IPS DF 6.9 (cell line): ENCODE results near the gene SLC26A5.
"Not testable (repeated sequence)": the region's sequence is repeated elsewhere in the genome, so short reads cannot be mapped to it uniquely, and the experiment has no call there.

Source experiments
- DNase-seq: peaks from one replicate; pipeline ENCODE4 v3.0.0-alpha.2; 2013; ENCODE audit warnings: low read depth, low spot score
- H3K27ac ChIP-seq: one replicate; pipeline ENCODE4 v1.5.1; 2013; ENCODE audit warnings: low read length, control low read depth
- H3K27me3 ChIP-seq: 2 replicates; pipeline ENCODE4 v1.6.1; 2013; ENCODE audit warnings: mild to moderate bottlenecking, low read length; ENCODE audit not compliant: control insufficient read depth, insufficient read depth
- H3K36me3 ChIP-seq: 2 replicates; pipeline ENCODE4 v1.6.1; 2013; ENCODE audit warnings: low read length; ENCODE audit not compliant: control insufficient read depth, insufficient read depth
- H3K4me1 ChIP-seq: 2 replicates; pipeline ENCODE4 v1.6.1; 2013; ENCODE audit warnings: low read length; ENCODE audit not compliant: control insufficient read depth, insufficient read depth
- H3K4me3 ChIP-seq: 2 replicates; pipeline ENCODE4 v1.5.1; 2013; ENCODE audit warnings: mild to moderate bottlenecking, low read length
- H3K9me3 ChIP-seq: 2 replicates; pipeline ENCODE4 v1.6.1; 2013; ENCODE audit warnings: low read length, inconsistent platforms; ENCODE audit not compliant: control insufficient read depth, insufficient read depth
- WGBS: extraction: QIAGEN DNeasy Blood & Tissue Kit; methylation state at CpG from one replicate; pipeline ENCODE4 v1.1.7; 2013; ENCODE audit warnings: mixed read lengths, missing lambda C conversion rate; ENCODE audit not compliant: insufficient read length, insufficient coverage; 5-methylcytosine and 5-hydroxymethylcytosine counted together

SLC26A5 gene

GRCh38 chr7:103405789-103406613 is 40.0 kb downstream of the SLC26A5 start:
- WGBS = no CpG with 5 or more reads among the region's 7 CpGs
- H3K36me3 ChIP-seq, H3K27me3 ChIP-seq, H3K4me1 ChIP-seq, DNase-seq, H3K4me3 ChIP-seq, H3K9me3 ChIP-seq, H3K27ac ChIP-seq: not testable (repeated sequence)

- not testable (repeated sequence) for DNase-seq
Observed at GRCh38 chr7:103399687-103400086, 46.3 kb downstream of the SLC26A5 start.

GRCh38 chr7:103398483-103399127 is 47.4 kb downstream of the SLC26A5 start:
- Histone ChIP-seq H3K4me3 (no peak overlapping the region), H3K36me3 (no peaks in the 10 kb centered on the region), H3K9me3 (no peaks in the 10 kb centered on the region), H3K27ac (no peak overlapping the region), H3K27me3 (no peaks in the 10 kb centered on the region), H3K4me1 (no peaks in the 10 kb centered on the region)
- WGBS = no CpG with 5 or more reads among the region's 2 CpGs
- DNase-seq = no peak

More at GRCh38 chr7:103399687-103400086, 46.3 kb downstream of the SLC26A5 start:
- H3K9me3 ChIP-seq, H3K27ac ChIP-seq, H3K4me1 ChIP-seq, H3K4me3 ChIP-seq, H3K36me3 ChIP-seq, H3K27me3 ChIP-seq: not testable (repeated sequence)

DNA sequence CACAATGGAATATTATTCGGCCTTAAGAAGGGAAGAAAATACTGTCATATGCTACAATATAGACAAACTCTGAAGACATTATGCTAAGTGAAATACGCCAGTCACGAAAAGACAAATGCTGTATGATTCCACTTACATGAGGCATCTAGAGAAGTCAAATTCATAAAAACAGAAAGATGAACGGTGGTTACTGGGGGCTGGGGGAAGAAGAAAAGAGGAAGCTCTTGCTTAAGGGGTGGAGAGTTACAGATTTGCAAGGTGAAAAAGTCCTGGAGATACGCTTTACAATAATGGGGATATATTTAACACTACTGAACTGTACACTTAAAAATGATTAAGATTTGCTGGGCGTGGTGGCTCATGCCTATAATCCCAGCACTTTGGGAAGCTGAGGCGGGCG is 49.5 kb downstream of the SLC26A5 start:
- no peak for DNase-seq

GRCh38 chr7:103395071-103395470 is 50.9 kb downstream of the SLC26A5 start:
- no peaks in the 10 kb centered on the region for H3K36me3 ChIP-seq
- no peaks in the 10 kb centered on the region for H3K4me1 ChIP-seq
- no CpG with 5 or more reads among the region's 1 CpG for WGBS
- H3K9me3 ChIP-seq = no peaks in the 10 kb centered on the region
- H3K27ac ChIP-seq = no peak overlapping the region
- no peak for DNase-seq
- no peaks in the 10 kb centered on the region for H3K27me3 ChIP-seq
- H3K4me3 ChIP-seq = no peak overlapping the region

More for the DNA sequence above, 49.5 kb downstream of the SLC26A5 start:
- no peaks in the 10 kb centered on the region for H3K36me3 ChIP-seq
- H3K27ac ChIP-seq = no peak overlapping the region
- no CpG with 5 or more reads among the region's 8 CpGs for WGBS
- no peaks in the 10 kb centered on the region for H3K9me3 ChIP-seq
- H3K4me3 ChIP-seq = no peak overlapping the region
- no peaks in the 10 kb centered on the region for H3K27me3 ChIP-seq
- no peaks in the 10 kb centered on the region for H3K4me1 ChIP-seq

DNA sequence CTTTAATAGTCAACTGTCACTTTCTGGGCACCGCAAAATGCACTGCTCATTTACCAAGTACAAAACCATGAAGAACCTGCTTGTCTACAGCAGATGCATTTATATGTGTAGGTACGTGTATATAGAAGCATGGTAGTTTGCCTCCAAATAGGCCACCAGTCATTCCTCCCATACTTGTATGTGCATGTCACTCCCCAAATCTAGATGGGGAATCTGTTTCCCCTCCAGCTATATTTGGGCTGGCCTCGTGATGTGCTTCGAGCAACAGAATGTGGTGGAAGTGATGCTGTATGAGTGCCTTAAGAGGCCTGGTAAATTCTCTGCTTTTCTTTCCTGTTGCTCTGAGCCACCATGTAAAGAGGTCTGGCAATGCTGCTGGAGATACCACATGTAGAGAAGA is 51.4 kb downstream of the SLC26A5 start:
- H3K27ac ChIP-seq = no peak overlapping the region
- no peak overlapping the region for H3K4me3 ChIP-seq
- DNase-seq = no peak
- no CpG with 5 or more reads among the region's 4 CpGs for WGBS
- no peaks in the 10 kb centered on the region for H3K36me3 ChIP-seq
- no peaks in the 10 kb centered on the region for H3K27me3 ChIP-seq
- no peaks in the 10 kb centered on the region for H3K4me1 ChIP-seq
- H3K9me3 ChIP-seq = no peaks in the 10 kb centered on the region

- no peak overlapping the region for H3K4me3 ChIP-seq
- H3K4me1 ChIP-seq = no peaks in the 10 kb centered on the region
- no peaks in the 10 kb centered on the region for H3K36me3 ChIP-seq
- no peak overlapping the region for H3K27ac ChIP-seq
- H3K9me3 ChIP-seq = no peaks in the 10 kb centered on the region
- no peak for DNase-seq
- H3K27me3 ChIP-seq = no peaks in the 10 kb centered on the region
- no CpG with 5 or more reads among the region's 2 CpGs for WGBS
Observed at GRCh38 chr7:103391976-103392375, 54.0 kb downstream of the SLC26A5 start.

DNA sequence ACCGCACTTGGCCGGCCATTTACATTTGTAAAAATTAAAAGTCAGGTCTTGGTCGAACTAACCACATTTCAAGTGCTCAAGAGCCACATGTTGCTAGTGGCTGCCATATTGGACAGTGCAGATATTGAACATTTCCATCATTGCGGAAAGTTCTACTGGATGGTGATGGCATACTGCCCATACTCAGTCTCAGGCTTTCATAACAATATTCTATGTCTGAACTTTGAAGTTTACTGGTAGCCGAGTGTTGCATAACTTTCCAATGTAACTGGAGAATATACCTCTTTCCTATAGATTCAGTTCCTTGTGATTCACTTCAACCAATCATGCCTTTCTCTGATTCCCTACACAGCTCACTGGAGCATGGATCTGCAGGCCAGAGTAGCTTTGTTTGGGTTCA is 54.9 kb downstream of the SLC26A5 start:
- no peak for DNase-seq
- no CpG with 5 or more reads among the region's 5 CpGs for WGBS
- Histone ChIP-seq H3K4me1 (no peaks in the 10 kb centered on the region), H3K27ac (no peak overlapping the region), H3K4me3 (no peak overlapping the region), H3K9me3 (no peaks in the 10 kb centered on the region), H3K27me3 (no peaks in the 10 kb centered on the region), H3K36me3 (no peaks in the 10 kb centered on the region)

- no CpG with 5 or more reads among the region's 3 CpGs for WGBS
- Histone ChIP-seq H3K27ac (no peak overlapping the region), H3K4me1 (no peaks in the 10 kb centered on the region), H3K4me3 (no peak overlapping the region), H3K27me3 (no peaks in the 10 kb centered on the region), H3K36me3 (no peaks in the 10 kb centered on the region), H3K9me3 (no peaks in the 10 kb centered on the region)
- no peak for DNase-seq
Observed at GRCh38 chr7:103389263-103389662, 56.7 kb downstream of the SLC26A5 start.

GRCh38 chr7:103388469-103389140 is 57.4 kb downstream of the SLC26A5 start:
- no peaks in the 10 kb centered on the region for H3K9me3 ChIP-seq
- H3K27ac ChIP-seq = no peak overlapping the region
- H3K27me3 ChIP-seq = no peaks in the 10 kb centered on the region
- H3K4me3 ChIP-seq = no peak overlapping the region
- DNase-seq = no peak
- H3K36me3 ChIP-seq = no peaks in the 10 kb centered on the region
- WGBS = no CpG with 5 or more reads among the region's 4 CpGs
- H3K4me1 ChIP-seq = no peaks in the 10 kb centered on the region
